RPMI8226 (cell line): ENCODE results near the gene PLRG1.

Source experiments
- DNase-seq: peaks from one replicate; pipeline ENCODE4 v3.0.0-alpha.2; 2015

The PLRG1 gene

GRCh38 chr4:154573190-154573870 is 23.1 kb upstream of the PLRG1 start:
- DNase-seq, result no peak

GRCh38 chr4:154569584-154569983 is 19.4 kb upstream of the PLRG1 start:
- no peak for DNase-seq

GRCh38 chr4:154569028-154569427 is 18.8 kb upstream of the PLRG1 start:
- DNase-seq, result no peak

GRCh38 chr4:154566639-154567204 is 16.5 kb upstream of the PLRG1 start:
- DNase-seq, result no peak

GRCh38 chr4:154565704-154566103 is 15.5 kb upstream of the PLRG1 start:
- no peak for DNase-seq

GRCh38 chr4:154564311-154564710 is 14.1 kb upstream of the PLRG1 start:
- no peak for DNase-seq

GRCh38 chr4:154562697-154563254 is 12.6 kb upstream of the PLRG1 start, which contains the start of gene FGB:
Gene FGB, plus strand, starts transcription at chr4:154563011. Its CDS starts 8 bp downstream, at chr4:154563019.
- no peak for DNase-seq

- no peak for DNase-seq
These were observed 10.6 kb upstream of the PLRG1 start for GRCh38 chr4:154560824-154561231.

GRCh38 chr4:154560419-154560801 is 10.2 kb upstream of the PLRG1 start:
- no peak for DNase-seq

GRCh38 chr4:154559494-154560418 is 9.6 kb upstream of the PLRG1 start:
- DNase-seq, result peak; percentile 23

- no peak for DNase-seq
These were observed 8.9 kb upstream of the PLRG1 start for GRCh38 chr4:154559141-154559493.

- DNase-seq, result peak; percentile 57
These were observed 1.9 kb upstream of the PLRG1 start for GRCh38 chr4:154551872-154552686.

GRCh38 chr4:154545689-154546088 is 4.5 kb downstream of the PLRG1 start:
- DNase-seq, result no peak

GRCh38 chr4:154542271-154542879 is 7.8 kb downstream of the PLRG1 start:
- no peak for DNase-seq

- no peak for DNase-seq
These were observed 15.9 kb downstream of the PLRG1 start for GRCh38 chr4:154534296-154534695.

- DNase-seq, result no peak
These were observed 20.3 kb downstream of the PLRG1 start for GRCh38 chr4:154529728-154530519.

- no peak for DNase-seq
These were observed 21.3 kb downstream of the PLRG1 start for GRCh38 chr4:154528869-154529268.

- no peak for DNase-seq
These were observed 22.9 kb downstream of the PLRG1 start for GRCh38 chr4:154527308-154527707.

- peak; percentile 3 for DNase-seq
These were observed 24.0 kb downstream of the PLRG1 start for GRCh38 chr4:154526151-154526550.

- DNase-seq, result no peak
These were observed 28.6 kb downstream of the PLRG1 start for GRCh38 chr4:154521607-154522006.

- no peak for DNase-seq
These were observed 31.0 kb downstream of the PLRG1 start for GRCh38 chr4:154519214-154519613.
